NCI-H2196 treated with DMSO at 0.1 percent for 48 hours (cell line): ENCODE data around the gene BEST3.
"Not testable (repeated sequence)": the region's sequence is repeated elsewhere in the genome, so short reads cannot be mapped to it uniquely, and the experiment has no call there.

Source experiments
- DNase-seq: peaks from one replicate; lab custom pipeline; 2025; ENCODE audit not compliant: unreplicated experiment; lab: John Stamatoyannopoulos, UW

The BEST3 gene

DNA sequence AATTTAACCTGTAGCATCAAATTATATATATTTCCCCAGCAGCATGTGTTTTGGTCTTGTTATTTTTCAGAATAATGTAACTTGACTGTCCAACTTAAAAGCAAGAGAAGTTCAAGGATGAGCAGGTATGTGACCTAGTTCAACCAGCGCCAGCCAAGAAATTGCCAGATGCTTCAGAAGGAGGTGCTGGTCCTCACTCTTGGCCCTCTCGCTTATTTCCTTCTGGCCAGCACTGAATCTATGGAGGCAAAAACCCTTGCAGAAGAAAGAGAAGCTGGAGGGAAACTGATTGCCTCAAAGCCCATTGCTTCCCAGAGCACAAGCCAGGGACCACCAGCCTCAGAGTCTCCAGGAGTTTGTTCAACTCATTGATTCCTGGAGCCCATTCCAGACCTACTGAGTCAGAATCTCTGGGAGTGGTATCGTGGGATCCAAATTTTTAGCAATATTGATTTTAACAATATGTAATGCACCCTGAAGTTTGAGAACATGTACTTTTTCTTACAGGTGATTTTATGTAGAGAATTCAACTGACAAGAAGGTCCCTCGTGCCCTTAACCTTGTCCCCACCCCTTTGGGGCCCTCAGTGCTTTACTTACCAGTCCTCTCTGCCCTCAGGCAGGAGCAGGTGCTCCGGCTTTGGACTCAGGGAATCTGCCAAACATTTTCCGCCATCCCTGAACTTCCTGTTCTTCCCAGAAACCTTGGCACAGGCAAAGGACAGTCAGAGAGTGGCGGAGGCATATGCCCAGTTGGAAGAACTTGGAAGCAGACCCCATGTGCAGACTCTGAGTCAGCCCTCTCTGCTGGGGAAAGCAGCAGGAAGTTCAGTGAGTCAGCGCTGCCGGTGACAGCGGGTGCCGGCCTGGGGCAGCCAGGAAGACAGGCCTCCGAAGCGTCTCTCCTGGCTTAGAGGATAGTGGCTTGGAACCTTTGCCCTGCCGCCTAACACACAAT, 10.4 kb downstream of the BEST3 start:
- no peak for DNase-seq

DNA sequence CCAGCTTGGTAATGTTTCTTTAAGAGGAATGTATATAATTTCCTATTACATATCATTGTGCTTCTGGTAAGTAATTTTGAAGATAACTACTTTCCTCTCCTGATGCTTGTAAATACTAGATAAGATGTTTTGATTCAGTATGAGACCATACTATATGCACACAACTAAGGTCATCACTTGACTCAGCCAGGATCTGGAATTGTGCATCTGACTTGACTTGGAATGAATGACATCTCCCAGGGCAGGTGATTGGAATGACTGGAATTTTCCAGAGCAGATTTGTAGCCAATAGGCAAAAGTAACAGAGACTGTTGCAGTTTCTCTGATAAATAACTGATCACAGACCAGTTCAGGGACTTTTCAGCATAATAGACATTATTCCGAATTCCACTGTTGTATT, 11.1 kb downstream of the BEST3 start:
- no peak for DNase-seq

DNA sequence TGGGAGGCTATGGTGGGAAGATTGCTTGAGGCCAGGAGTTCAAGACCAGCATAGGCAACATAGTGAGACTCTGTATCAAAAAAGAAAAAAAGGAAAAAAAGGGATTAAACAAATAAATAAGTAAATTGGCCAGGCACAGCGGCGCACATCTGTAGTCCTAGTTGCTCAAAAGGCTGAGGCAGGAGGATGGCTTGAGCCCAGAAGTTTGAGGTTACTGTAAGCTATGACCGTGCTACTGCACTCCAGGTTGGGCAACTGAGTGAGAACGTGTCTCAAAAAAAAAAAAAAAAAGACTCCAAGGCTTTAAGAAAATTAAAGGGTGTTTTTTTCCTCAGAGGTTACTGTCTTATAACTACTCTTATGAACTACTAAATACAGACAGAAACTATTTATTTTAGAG, 11.7 kb downstream of the BEST3 start:
- no peak for DNase-seq

DNA sequence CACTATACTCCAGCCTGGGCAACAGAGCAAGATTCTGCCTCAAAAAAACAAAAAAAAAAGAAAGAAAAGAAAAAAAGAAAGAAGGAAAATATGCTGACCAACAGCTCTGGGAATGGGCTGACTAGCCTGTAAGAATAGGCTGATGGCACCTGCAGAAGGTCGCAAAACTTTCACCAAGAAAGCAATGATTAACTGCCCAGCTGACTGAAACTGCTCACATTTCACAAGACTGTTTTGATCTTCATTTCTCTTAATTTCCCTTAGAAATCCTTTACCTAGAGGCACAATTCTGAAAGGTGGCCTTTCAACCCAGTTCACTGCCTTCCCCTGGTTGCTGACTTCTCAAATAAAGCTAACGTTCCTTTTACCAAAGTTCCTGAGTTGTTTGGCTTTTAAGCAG, 12.4 kb downstream of the BEST3 start:
- DNase-seq, result no peak

DNA sequence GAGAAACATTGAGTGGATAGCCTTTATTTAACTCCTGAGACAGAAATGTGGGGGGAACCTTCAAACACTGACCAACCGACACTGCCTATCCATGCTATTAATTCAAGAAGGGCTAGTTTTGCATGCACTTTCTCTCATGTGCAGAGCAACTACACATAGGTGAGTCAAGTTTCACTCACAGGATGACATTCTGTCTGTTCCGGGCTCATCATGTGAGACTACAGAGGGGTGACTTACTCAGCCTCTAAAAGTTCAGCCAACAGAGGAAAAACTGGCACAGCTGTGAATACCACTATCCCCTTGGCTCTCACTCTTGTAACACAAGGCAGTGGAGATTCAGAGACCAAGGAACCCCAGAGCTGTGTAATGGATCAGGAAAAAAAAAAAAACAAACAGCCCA, 13.3 kb downstream of the BEST3 start:
- no peak for DNase-seq

DNA sequence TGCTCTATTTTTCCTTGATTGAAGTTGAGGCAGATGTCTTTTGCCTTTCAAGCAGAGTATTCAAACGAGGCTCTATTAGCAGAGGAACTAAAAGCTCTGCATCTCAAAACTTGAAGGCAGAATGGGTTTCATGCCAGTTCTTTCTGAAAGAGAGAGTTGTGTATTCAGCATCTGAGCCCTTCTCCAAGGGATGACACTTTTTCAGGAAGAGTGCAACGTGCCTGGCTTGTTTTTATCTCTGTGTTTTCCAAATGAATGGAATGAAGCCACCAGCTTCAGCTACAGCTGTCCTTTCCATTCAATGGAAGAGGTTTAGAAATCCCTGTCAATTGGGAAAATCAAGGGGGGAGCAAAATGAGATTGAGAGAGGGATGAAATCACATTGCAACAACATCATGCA, 14.6 kb downstream of the BEST3 start:
- DNase-seq, result no peak

DNA sequence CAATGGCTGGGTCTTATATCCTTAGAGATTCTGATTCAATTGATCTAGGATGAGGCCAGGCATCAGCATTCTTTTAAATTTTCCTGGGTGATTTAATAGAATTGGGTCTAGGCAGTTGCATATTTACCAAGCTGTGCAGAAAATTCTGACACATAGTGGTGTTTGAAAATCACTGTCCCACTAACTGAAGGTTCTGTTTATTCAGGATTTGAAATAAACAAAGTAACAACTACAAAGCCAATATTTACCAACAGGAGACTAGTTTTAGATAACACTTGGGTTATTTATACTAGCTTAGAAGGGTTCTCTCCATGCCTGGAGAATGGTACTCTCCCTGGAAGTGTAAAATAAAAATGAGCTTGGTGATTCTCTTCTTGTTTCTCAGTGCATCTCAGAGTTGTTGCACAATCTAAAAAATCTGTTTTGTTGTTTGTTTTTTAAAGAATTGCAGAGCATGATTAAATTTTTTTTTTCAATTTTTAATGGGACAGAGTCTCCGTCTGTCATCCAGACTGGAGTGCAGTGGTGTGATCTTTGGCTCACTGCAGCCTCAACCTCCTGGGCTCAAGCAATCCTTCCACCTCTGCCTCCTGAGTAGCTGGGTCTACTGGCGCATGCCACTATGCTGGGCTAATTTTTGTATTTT, 16.9 kb downstream of the BEST3 start:
- no peak for DNase-seq

DNA sequence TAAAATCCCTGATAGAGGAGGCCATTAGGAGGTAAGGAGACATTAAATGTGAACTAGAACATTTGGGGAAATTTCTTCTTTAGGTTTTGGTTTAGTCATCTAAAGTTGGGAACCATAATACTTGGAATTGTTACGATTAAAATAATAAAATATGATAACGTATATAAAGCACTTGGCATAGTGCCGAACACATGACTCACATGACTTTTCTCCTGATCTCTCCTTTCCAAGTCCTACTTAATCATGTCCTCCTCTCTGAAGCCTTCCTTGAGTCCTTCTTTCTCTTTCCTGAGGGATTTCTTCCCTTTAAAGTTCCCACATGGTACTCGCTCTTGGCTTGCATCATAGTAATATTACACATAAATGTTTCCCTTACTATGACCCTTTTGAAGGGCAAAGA, 20.0 kb downstream of the BEST3 start:
- DNase-seq, result no peak

DNA sequence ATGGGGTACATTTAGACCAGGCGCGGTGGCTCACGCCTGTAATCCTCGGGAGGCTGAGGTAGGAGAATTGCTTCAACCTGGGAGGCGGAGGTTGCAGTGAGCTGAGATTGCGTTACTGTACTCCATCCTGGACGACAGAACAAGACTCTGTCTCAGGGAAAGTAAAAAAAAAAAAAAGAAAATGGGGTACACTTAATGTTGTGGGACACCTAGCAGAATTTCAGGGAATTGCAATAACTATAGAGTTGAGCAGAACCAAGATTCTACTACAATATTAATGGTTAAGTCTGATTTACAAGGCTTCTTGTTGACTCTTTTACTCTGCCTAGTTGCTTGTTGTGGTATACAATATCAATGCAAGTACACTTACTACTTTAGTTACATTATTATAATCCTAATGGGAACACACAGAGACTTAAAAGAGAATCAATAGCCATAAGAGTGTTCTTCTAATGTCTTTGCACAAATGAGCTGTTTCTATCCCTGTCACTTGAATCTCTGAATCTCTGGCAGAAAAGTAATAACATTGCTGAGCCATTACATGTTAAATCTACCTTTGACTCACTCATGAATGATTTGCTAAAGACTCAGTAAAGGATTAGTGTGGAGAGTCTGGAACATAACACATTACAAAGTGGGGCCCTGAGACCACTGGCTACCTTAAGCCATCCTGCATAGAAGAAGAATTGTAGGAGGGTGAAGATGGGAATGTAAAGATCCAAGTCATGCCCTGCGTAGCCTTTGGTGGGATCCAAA, 22.7 kb downstream of the BEST3 start:
- DNase-seq, result no peak

DNA sequence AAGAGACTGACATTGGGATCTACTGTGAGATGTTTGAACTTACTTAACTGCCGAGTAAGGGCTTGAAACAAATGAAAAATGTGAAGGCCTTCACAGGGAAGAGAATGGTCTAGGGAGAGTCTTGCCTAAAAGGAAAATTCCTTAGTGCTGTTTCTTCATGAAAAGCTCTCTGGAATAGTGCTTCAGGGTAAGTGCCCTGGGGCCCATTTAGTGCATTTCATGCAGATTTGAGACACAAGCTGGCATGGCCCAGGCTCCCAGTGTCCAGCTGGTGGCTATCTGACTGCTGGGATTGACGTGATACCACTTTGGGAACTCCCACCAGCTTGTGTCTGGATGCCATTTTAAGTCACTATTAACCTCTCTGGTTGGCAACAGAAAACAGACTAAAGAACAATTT, 26.9 kb downstream of the BEST3 start:
- DNase-seq, result no peak

DNA sequence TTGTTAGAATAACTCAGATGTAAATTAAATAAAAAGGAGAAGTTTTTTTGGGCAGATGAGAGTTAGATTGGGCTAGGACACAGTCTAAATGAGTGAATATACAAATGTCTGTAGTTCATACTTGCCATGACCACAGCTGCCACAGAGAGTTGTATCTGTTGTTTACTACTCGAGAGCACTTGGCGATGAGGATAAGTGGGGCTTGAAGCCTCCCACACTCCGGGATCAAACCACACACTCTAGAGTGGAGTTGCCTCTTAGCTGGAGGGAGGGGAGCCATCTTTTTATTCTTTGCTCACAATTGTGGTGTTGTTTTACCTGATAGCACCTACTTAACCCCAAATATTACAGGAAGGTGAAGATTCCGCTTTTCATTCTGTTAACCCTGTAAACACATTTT, 27.5 kb downstream of the BEST3 start:
- DNase-seq, result no peak

DNA sequence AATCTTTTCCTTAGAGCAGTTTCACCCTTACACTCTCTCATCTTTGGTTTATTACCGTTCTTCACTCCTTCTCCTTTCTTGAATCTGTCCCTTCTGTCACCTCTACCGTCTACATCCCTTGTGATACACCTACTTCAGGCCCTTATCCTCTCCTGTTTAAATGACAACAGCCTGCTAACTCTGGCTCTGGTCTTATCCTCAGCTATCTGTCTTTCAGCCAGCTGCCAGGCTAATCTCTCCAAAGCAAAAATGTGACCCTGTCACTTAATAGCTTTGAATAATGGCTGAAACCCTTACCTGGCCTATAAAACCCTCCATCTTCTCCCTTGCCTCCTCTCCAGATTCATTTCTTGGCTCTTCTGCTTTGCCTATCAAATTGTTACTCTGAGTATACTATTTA, 32.3 kb downstream of the BEST3 start:
- DNase-seq, result no peak

DNA sequence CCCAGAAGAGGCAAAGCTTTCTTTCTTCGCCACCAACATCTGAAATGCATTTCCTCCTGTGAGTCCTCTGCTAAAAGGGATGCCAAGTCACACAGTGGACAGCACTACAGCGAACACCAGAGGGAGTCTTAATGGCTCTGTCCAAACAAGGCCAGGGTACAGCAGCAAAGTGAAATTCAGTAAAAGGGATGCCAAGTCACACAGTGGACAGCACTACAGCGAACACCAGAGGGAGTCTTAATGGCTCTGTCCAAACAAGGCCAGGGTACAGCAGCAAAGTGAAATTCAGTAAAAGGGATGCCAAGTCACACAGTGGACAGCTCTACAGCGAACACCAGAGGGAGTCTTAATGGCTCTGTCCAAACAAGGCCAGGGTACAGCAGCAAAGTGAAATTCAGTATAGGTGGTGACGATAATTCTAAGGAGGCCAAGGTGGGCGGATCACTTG, 34.1 kb downstream of the BEST3 start:
- not testable (repeated sequence) for DNase-seq

DNA sequence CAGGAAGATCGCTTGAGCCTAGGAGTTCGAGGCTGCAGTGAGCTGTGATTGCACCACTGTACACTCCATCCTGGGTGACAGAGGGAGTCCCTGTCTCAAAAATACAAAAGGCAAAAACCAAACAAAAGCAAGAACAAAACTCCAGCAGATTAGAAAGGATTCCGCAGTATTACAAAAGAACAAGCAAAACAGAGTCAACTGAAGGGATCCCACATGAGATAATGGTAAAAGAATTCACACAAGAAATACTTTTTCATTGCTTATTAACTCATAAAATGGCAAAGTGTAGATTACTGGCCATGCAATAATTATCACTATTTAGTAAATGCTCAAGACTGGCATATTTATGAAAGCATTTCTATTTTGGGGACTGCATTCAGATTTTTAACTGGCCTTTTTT, 35.4 kb downstream of the BEST3 start:
- DNase-seq, result no peak

DNA sequence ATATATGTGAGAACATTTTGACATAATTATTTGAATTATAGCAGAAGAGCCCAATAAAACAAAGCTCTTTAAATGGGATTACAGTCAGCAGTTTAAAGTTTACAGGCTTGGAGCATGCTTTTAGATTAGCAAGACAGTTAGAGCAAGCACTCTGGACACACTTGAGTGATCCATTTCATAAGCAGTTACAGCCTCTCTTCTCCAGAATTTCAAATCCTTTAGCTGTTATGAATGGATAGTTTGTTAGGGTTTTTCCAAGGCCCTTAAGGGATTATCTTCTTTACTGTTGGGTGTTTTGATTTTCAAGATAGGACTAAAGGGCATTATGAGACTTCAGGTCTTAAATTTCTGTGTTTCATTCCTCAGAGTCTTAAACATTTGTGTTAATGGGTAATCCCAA, 36.3 kb downstream of the BEST3 start:
- no peak for DNase-seq

DNA sequence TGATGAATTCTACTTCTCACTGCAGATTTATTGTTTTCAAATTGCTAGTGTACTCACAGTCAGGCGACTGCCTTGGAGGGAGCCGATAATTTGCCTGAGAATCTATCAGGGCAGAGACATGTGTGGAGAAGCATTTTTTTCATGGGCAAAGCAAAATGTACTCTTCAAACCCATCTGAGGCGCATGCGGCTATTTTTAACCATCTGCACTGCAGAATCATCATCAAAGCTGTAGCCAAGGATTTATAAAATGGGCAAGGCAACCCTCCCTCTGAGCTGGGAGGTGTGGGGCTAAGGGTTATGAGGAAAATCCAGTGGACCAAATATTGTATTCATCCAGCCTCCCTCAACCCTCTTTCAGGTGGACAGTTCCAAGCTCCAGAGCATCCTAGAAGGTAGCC, 37.7 kb downstream of the BEST3 start:
- no peak for DNase-seq

DNA sequence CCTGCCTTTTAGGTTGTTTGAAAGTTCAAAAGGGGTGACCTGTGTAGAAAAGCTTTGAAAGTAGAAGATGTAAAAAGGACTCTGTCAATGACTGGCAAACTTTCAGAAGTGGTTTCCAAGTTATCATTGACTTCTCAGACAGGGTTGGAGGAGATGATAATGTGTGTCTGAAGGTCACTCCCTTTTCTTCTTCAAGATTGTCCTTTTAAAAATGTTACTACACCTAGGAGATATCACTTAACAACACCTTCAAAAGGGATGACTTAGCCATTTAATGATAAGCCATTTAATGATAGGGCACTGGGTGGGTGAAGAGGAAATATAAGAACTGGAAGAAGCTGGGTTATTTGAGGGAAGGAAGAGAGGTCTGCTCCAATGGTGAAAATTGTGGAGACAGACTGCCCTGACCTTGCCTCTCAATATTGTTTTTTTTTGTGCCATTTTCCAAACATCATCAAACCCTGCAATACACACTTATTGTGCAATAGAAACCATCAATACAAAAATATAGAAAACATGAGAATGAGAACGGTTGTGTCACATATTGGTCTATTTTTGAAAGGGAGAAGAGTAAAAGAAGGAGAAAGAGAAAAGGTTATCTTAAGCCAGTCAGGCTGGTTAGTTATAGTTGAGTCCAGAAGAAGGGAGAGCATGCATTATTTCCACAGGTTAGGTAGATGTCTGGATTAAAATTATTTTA, 38.8 kb downstream of the BEST3 start:
- no peak for DNase-seq

DNA sequence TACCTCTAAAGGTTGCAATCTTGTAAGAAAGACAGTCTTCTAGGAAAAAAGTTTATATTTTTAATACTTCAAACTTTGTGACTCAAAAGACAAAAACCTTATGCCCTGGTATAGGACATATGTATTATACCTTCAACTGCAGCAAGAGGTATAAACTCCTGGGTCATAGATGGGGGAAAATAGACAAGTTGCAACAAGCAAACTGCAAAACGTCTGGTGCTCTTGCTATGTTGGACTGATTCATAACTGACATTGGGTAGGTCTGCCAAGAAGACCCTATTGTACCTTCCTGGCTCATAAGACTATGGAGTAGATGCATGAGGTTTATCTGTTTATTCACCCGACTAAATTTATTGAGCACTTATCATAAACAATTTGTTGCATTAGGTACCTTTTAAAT, 40.9 kb downstream of the BEST3 start:
- DNase-seq, result no peak

DNA sequence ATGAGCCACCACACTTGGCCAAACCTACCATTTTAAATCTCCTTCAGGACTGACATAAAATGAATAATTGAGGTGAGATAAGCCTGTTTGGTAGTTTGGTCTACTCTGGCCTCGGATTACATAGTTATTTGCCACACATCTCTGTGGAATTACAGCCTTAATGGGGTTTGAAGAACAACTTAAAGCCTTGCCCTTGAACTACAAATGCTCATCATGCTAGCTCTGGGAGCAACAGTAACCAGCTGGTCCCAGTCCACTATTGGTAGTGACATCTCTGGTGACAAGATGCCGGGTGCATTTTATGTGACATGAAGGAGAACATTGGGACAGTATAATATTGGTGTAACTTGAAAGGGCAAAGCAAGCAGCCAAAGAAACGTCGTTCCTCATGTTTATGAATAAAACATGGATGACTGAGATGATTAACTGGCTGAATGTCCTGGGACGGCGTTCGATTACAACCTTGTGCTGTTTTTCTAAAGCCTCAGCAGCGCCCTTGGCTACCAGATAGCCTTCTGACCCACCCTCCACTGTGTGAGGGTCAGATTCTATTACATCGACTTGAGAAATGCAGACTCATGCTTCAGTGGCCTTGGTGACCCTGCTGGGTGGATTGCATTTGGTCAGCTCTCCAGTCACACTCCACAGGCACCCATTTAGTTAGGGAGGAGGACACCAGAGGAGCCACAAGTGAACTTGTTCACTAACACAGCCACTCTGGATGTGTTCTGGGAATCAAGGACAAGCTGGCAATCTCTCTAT, 41.5 kb downstream of the BEST3 start:
- no peak for DNase-seq

DNA sequence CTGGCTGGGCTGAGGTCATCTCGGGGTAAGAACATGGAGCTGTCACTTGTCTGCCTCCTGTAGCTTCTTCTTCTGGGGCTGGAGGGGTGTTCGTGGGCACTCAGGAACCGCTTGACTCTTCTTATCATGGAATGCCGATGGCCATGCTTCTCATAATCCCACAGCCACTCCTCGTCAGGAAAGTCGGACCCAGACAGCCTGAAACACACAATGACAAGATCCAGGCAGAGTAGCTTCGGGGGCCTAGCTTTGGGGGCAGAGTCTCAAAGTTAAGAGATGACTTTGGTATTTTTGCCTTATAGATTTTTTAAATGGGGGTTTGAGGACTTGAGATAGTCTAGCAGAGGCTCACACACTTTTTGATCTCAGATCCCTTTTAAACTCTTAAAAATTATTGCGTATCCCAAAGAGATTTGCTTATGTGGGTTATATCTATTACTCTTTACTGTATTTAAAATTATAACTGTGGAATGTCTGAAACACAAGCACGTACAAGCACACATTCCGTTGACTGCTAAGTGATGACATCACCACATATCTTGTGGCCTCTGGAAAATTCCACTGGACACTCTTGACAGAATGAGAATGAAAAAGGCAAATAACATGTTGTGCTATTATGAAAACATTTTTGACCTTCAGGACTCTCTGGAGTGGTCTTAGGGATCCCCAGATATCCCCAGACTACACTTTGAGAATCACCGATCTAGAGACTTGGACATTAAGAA, 43.3 kb downstream of the BEST3 start:
- no peak for DNase-seq
